ENCODE results near the gene ADGRB3.

ADGRB3 gene

DNA sequence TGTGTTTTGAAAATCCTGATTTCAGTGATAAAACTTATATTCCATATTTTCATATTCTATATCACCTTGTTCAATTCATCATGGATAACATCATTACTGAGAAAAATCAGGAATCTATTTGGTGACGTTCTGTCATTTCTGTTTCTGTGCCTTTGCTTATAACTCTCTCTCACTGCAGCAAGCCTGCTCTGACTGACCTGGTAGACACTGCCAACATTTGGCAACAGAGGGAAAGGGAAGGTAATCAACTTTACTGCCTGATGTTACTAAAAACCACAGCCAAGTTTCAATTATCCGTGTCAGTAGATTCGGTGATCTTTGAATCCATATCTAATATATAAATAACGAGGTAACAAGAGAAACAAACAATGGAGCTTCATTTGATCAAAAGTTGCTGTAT is 659.8 kb downstream of the ADGRB3 start:
- in situ Hi-C loops (cut with MboI; ENCODE audit: low sequenced_read_pairs, unreplicated experiment), result no loop called here
- TF ChIP-seq, protein P1, sequence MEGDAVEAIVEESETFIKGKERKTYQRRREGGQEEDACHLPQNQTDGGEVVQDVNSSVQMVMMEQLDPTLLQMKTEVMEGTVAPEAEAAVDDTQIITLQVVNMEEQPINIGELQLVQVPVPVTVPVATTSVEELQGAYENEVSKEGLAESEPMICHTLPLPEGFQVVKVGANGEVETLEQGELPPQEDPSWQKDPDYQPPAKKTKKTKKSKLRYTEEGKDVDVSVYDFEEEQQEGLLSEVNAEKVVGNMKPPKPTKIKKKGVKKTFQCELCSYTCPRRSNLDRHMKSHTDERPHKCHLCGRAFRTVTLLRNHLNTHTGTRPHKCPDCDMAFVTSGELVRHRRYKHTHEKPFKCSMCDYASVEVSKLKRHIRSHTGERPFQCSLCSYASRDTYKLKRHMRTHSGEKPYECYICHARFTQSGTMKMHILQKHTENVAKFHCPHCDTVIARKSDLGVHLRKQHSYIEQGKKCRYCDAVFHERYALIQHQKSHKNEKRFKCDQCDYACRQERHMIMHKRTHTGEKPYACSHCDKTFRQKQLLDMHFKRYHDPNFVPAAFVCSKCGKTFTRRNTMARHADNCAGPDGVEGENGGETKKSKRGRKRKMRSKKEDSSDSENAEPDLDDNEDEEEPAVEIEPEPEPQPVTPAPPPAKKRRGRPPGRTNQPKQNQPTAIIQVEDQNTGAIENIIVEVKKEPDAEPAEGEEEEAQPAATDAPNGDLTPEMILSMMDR (IDR thresholded peaks at IDR 0.05; ENCODE audit: borderline replicate concordance, control extremely low read depth, extremely low read depth, insufficient read depth, missing control alignments), result no peak
- DNase-seq (ENCODE audit: low spot score), result no peak

DNA sequence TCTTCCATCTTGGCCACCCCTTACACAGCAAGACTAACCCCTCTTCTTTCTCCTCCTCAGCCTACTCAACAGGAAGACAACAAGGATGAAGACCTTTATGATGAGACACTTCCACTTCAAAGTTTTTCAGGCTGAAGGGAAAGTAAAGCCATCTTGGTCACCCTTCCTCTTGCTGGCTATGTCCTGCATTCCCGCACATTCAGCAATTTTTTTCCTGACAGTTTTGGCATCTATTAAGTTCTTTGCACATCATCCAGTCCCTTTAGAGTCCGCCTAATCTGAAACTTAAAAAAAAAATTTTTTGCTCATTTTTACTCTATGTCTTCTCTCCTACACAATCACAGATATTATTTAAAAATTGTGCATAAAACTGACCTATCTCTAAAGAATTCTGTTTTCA is 668.3 kb downstream of the ADGRB3 start:
- DNase-seq (ENCODE audit: low spot score), result no peak
- TF ChIP-seq, protein P1 (IDR thresholded peaks at IDR 0.05; ENCODE audit: borderline replicate concordance, control extremely low read depth, extremely low read depth, insufficient read depth, missing control alignments), result no peak
- in situ Hi-C loops (cut with MboI; ENCODE audit: low sequenced_read_pairs, unreplicated experiment), result no loop called here

DNA sequence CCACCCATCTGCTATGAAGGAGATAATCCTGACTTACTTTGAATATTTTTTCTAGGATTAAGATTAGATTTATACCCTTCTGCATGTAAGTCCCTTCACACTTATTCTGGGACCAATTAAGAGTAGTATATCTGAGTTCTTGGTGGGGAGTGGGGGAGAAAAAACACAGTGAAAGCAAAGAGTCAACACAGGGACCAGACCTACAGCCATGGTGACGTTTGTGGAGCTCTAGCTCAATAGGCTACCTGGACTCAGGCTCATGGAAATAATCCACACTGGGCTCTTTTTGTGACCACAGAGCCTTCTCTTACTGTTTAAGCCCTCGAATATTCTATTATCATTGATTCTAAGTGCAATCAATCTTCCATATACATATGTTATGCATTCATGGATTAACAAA is 670.4 kb downstream of the ADGRB3 start:
- TF ChIP-seq, protein P1 (IDR thresholded peaks at IDR 0.05; ENCODE audit: borderline replicate concordance, control extremely low read depth, extremely low read depth, insufficient read depth, missing control alignments), result no peak
- DNase-seq (ENCODE audit: low spot score), result no peak
- in situ Hi-C loops (cut with MboI; ENCODE audit: low sequenced_read_pairs, unreplicated experiment), result no loop called here

DNA sequence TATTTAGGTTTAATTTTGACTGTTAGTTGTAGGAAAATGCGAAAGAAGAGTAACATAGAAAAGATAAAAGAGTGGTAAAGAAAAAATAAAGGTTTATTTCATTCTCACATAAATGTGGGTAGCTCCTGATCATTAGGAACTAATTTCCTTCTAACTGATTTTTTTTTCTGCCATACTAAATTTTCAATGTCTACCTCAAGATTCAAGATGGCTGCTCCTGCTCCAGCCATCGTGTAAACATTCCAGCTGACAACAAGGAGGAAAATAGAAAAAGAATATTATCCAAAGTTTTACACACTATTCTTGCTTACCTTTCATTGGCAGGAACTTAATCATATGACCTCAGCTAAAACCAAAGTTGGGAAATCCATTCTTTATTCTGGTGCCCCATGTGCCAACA is 673.5 kb downstream of the ADGRB3 start:
- DNase-seq (ENCODE audit: low spot score), result no peak
- in situ Hi-C loops (cut with MboI; ENCODE audit: low sequenced_read_pairs, unreplicated experiment), result no loop called here
- TF ChIP-seq, protein P1 (IDR thresholded peaks at IDR 0.05; ENCODE audit: borderline replicate concordance, control extremely low read depth, extremely low read depth, insufficient read depth, missing control alignments), result no peak

DNA sequence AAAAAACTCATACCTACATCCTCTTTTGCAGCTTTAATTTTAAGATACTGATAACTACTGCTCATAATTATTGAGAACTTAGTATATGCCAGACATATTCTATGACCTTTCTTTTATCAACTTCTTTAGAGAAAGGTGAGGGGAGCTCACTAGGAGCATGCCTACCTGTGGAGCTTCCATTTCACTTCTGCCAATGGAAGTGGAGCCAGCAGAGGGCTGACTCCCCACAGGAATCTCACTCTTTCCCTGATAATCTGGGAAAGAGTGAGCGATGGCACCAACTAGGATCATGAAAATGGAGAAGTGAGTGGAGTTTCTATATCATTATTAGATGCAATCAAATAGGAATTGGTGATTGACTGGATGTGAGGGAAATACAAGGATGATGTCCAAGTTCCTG is 676.8 kb downstream of the ADGRB3 start:
- no peak for DNase-seq (ENCODE audit: low spot score)
- in situ Hi-C loops (cut with MboI; ENCODE audit: low sequenced_read_pairs, unreplicated experiment), result no loop called here
- TF ChIP-seq, protein P1 (IDR thresholded peaks at IDR 0.05; ENCODE audit: borderline replicate concordance, control extremely low read depth, extremely low read depth, insufficient read depth, missing control alignments), result no peak

DNA sequence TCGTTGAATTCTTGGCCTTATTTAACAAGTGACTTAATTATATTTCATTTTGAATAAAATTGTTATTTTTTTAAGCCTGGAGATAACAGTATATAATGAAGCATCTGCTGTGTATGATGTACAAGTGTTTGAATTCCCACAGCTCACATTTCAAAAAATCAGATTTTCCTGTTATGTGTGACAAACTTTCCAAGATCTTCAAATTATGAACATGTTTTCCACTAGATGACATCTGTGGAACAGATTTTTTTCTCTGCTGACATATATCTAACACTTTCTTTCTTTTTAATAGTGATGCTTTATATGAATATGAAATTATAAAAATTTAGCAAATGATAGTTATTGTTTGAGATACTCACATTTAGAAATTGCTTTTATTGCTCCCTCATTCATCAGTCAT is 678.9 kb downstream of the ADGRB3 start:
- in situ Hi-C loops (cut with MboI; ENCODE audit: low sequenced_read_pairs, unreplicated experiment), result no loop called here
- DNase-seq (ENCODE audit: low spot score), result no peak
- TF ChIP-seq, protein P1 (IDR thresholded peaks at IDR 0.05; ENCODE audit: borderline replicate concordance, control extremely low read depth, extremely low read depth, insufficient read depth, missing control alignments), result no peak

DNA sequence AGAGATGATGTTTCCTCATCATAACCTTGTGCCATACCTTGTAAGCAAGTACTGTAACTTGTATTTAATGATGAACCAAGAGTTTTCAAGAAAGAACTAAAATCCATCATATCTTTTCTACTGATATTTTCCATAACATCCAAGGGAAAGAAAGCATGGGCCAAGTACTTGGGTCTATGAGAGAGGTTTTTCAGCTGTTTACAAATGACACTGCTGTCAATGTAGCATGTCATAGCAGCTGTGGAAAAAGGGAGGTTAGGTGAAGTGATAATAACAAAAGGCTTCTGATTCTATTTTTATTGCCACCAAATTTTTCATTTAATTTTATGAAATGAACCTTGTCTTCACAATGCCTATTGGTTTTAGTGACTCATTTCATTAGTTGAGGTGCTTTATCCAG is 679.4 kb downstream of the ADGRB3 start:
- in situ Hi-C loops (cut with MboI; ENCODE audit: low sequenced_read_pairs, unreplicated experiment), result no loop called here
- TF ChIP-seq, protein P1 (IDR thresholded peaks at IDR 0.05; ENCODE audit: borderline replicate concordance, control extremely low read depth, extremely low read depth, insufficient read depth, missing control alignments), result no peak
- no peak for DNase-seq (ENCODE audit: low spot score)

Measured in GM13976 (cell line).